NT2/D1 (cell line): ENCODE measurements around the gene FGB.

Experiments used
- SUZ12 ChIP-seq: IDR thresholded peaks from 2 replicates; pipeline ENCODE4 v1.6.1; 2011; ENCODE audit not compliant: insufficient read length, insufficient read depth; ENCODE audit errors: extremely low read depth
- YY1 ChIP-seq: IDR thresholded peaks from 2 replicates; pipeline ENCODE4 v1.6.1; 2011; ENCODE audit not compliant: insufficient read length, insufficient read depth
- ZNF274 ChIP-seq: IDR thresholded peaks from 2 replicates; pipeline ENCODE4 v1.6.1; 2011; ENCODE audit warnings: mild to moderate bottlenecking, low read depth, low read length

GRCh38 chr4:154562697-154563254 is at the start of gene FGB:
- TF ChIP-seq YY1 (no peak), ZNF274 (no peak), SUZ12 (no peak)
